ENCODE data around the gene GFI1. TPM values are rescaled to one million over a fixed set of nuclear protein-coding genes. Genes with fewer than 3 reads are reported as not detected.

Gene GFI1
- total and polyA plus RNA-seq, 2 of the 8 experiments (the other 6 are each of a cell fraction or from before 2014, with no cell fraction given), result 0.08 to 0.17 TPM

- no peaks in the 10 kb centered on the region; a peak in 1 of 8 replicates for H3K36me3 ChIP-seq (ENCODE audit: control insufficient read depth in 2 of 4, insufficient read depth in 4 of 4, low read length in 3 of 4)
- POLR2A ChIA-PET (ENCODE audit: partially characterized antibody), result interaction anchor here (0.6 kb wide), 1 partner anchor 9 kb away, joined by 3 read pairs; no protein-coding TSS in a partner anchor
- no peak overlapping the region for H2BK15ac ChIP-seq (ENCODE audit: low read length)
- no peak overlapping the region for H4K5ac ChIP-seq (ENCODE audit: insufficient read length, low read depth, low read length)
- H3K14ac ChIP-seq (ENCODE audit: insufficient read length), result no peak overlapping the region
- no peak overlapping the region for H3K4me2 ChIP-seq (ENCODE audit: insufficient read depth in 1 of 2, low read depth in 2 of 2, low read length in 2 of 2)
- H2BK5ac ChIP-seq (ENCODE audit: low read depth, low read length), result no peak overlapping the region
- DNase-seq (ENCODE audit: low read depth in 1 of 2, low spot score in 2 of 2) (no peak), FAIRE-seq (no peak)
- no peak overlapping the region for H2BK20ac ChIP-seq (ENCODE audit: low read length)
- no peaks in the 10 kb centered on the region; the same call in 1 of the 2 replicates for H3K23me2 ChIP-seq (ENCODE audit: low read depth, low read length)
- H3K9me3 ChIP-seq (ENCODE audit: insufficient read depth in 2 of 2, low read depth in 1 of 2, low read length in 1 of 2), result peaks cover 0 to 2% of the 10 kb centered on the region in 2 experiments; a peak in 1 of 4 replicates
- H3K27me3 ChIP-seq (replicated peaks in 1 of 4; ENCODE audit: control insufficient read depth in 3 of 4, extremely low read depth in 1 of 4, insufficient read depth in 3 of 4, low read length in 3 of 4), result peaks cover 16 to 41% (median 39%) of the 10 kb centered on the region in 4 experiments
- no peaks in the 10 kb centered on the region for H3K79me2 ChIP-seq (ENCODE audit: control insufficient read depth in 1 of 2, insufficient read depth in 2 of 2, low read length in 2 of 2)
- H3K56ac ChIP-seq (replicated peaks; ENCODE audit: insufficient read length, low read depth, low read length), result no peak overlapping the region
- H4K91ac ChIP-seq (replicated peaks; ENCODE audit: insufficient read length, low read length), result no peak overlapping the region
- H4K20me1 ChIP-seq (replicated peaks in 1 of 2; ENCODE audit: control insufficient read depth in 1 of 2, insufficient read depth in 2 of 2, low read length in 2 of 2), result peaks cover 0 to 4% of the 10 kb centered on the region in 2 experiments
- no peak overlapping the region for H4K8ac ChIP-seq (ENCODE audit: extremely low read depth, insufficient read depth, low read length)
- H3K4me3 ChIP-seq (ENCODE audit: extremely low read depth in 1 of 4, insufficient read depth in 2 of 4, low read depth in 3 of 4, low read length in 4 of 4), result no peak overlapping the region
- H3K18ac ChIP-seq (ENCODE audit: extremely low read depth, low read length), result no peak overlapping the region
- H3K27ac ChIP-seq (ENCODE audit: low read depth, low read length), result no peak overlapping the region
- CTCF ChIA-PET (ENCODE audit: partially characterized antibody), result interaction anchor here (1.0 to 1.9 kb wide), 3 partner anchors 10 to 165 kb away, joined by 3 to 7 read pairs (median 5); no protein-coding TSS in a partner anchor
- H2BK120ac ChIP-seq (replicated peaks; ENCODE audit: low read depth, low read length), result no peak overlapping the region
- no peak overlapping the region for H3K4ac ChIP-seq (replicated peaks; ENCODE audit: insufficient read length, low read depth, low read length)
- WGBS, 2 experiments (ENCODE audit: extremely low coverage in 1 of 2, insufficient coverage in 1 of 2, insufficient read length in 1 of 2, insufficient replicate concordance in 2 of 2, low coverage in 1 of 2, low lambda C conversion rate in 2 of 2, missing lambda C conversion rate in 1 of 2), result 90% methylated on average over 3 of the region's 3 CpGs; no CpG with 5 or more reads in 1 of the 2 experiments
- H3K9ac ChIP-seq (replicated peaks in 1 of 4; ENCODE audit: extremely low read depth in 1 of 4, low read depth in 3 of 4, low read length in 3 of 4), result no peak overlapping the region
- H2BK12ac ChIP-seq (ENCODE audit: low read depth, low read length), result no peak overlapping the region
- H3K4me1 ChIP-seq (replicated peaks in 1 of 4; ENCODE audit: control insufficient read depth in 3 of 4, insufficient read depth in 4 of 4, low read length in 3 of 4), result peaks cover 0 to 9% (median 5%) of the 10 kb centered on the region in 4 experiments; a peak in 6 of 7 replicates
- H3K79me1 ChIP-seq (ENCODE audit: low read depth, low read length), result no peaks in the 10 kb centered on the region
- no peak overlapping the region for H2AK5ac ChIP-seq (ENCODE audit: low read depth, low read length)
- H2AFZ ChIP-seq (ENCODE audit: low read length), result no peak overlapping the region
- H3K23ac ChIP-seq (ENCODE audit: insufficient read length), result no peak overlapping the region
- TF ChIP-seq RFX5 (IDR thresholded peaks at IDR 0.05; ENCODE audit: borderline replicate concordance, low read depth, low read length) (no peak), TCF12 (IDR thresholded peaks at IDR 0.05; ENCODE audit: low read depth, low read length) (no peak), SUZ12 (IDR thresholded peaks at IDR 0.05; ENCODE audit: low read length) (no peak), USF2 (IDR thresholded peaks at IDR 0.05; ENCODE audit: low read length) (no peak), CBX8 (IDR thresholded peaks at IDR 0.05; ENCODE audit: borderline replicate concordance, low read depth, low read length) (no peak), TBP (IDR thresholded peaks at IDR 0.05; ENCODE audit: low read depth, low read length) (no peak), GABPA (IDR thresholded peaks at IDR 0.05; ENCODE audit: borderline replicate concordance, insufficient read depth, low read length) (no peak), TAF1 (IDR thresholded peaks at IDR 0.05; ENCODE audit: low read depth, low read length) (no peak), SIRT6 (IDR thresholded peaks at IDR 0.05; ENCODE audit: low read length) (no peak), ASH2L (IDR thresholded peaks at IDR 0.05; ENCODE audit: low read length) (no peak), CTBP2 (IDR thresholded peaks at IDR 0.05; ENCODE audit: borderline replicate concordance, insufficient read depth, insufficient read length, low read length) (no peak), CREB1 (IDR thresholded peaks at IDR 0.05) (no peak), BACH1 (IDR thresholded peaks at IDR 0.05; ENCODE audit: low read length) (no peak), CHD2 (IDR thresholded peaks at IDR 0.05; ENCODE audit: low read length) (no peak)
Measured at GRCh38 chr1:92475029-92475428, 11.7 kb downstream of the GFI1 start.

Measured in H1 (cell line).